GM04504 (cell line): ENCODE data around the gene CD79A.

ENCODE experiments used
- DNase-seq: peaks from one replicate; pipeline ENCODE4 v3.0.0-alpha.2; 2012; ENCODE audit warnings: low read depth

Gene CD79A

DNA sequence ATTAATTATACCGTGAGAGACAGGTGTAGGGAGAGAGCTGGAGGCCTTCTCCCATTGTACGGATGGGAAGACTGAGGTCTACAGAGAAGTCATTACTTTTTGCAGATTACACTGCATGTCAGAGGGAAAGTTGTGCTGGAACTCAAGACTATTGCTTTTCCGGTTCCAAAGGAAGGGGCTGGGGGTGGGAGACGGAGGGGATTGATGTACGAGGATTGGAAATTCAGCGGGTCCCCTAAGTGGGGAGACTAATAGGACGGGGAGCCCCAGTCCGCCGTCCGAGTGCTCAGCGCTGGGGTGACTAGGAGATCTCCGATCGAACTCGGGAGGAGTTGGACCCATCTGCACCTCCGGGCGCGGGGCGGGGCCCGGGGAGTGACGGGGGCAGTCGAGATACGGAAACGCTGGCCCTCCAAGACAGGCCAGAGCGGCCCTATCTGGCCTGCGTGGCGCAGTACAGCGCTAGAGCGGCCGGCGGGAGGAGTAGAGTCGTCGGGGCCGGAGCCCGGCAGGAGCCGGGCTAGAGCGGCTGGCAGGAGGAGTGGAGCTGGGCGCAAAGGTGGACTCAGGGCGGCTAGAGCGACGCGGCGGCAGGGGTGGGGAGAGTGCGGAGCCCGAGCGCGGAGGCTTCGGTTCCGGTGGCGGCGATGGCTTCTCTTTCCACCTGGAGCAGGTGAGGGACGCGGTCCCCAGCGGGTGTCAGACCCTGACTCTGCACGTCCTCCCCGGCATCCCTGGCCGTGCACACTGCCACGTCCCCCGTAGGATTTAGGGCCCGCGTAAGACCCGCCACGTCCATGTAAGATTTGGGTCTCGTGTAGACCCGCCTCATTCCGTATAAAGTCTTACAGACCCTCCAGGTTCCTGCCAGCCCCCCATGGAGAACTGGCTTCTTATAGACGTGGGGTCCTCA is 7.0 kb downstream of the CD79A start:
- DNase-seq, result peak; percentile 90

GRCh38 chr19:41886761-41887710 is 10.0 kb downstream of the CD79A start:
- DNase-seq, result no peak

- no peak for DNase-seq
Observed at GRCh38 chr19:41887711-41888382, 10.8 kb downstream of the CD79A start.

- DNase-seq, result no peak
Observed at GRCh38 chr19:41888926-41889325, 11.8 kb downstream of the CD79A start.

DNA sequence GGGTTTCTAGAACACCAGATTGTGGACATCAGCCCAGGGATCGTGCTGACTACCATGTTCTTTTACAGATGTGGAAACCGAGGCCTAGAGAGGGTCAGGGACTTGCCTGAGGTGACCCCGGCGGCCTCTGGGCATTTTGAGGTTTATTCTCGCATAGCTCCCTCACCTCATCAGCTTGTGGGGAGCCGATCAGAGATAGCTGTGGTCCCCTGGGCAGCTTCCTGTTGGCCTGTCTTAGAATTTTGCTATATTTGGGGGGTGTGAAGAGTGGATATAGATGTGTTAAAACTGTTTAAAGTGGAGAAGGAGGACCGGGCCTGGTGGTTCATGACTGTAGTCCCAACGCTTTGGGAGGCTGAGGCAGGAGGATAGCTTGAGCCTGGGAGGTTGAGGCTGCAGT is 12.8 kb downstream of the CD79A start:
- DNase-seq, result no peak

- DNase-seq, result no peak
Observed at GRCh38 chr19:41890936-41891335, 13.9 kb downstream of the CD79A start.

- DNase-seq, result no peak
Observed at GRCh38 chr19:41892173-41892902, 15.3 kb downstream of the CD79A start.

GRCh38 chr19:41893899-41894298 is 16.8 kb downstream of the CD79A start:
- DNase-seq, result no peak

DNA sequence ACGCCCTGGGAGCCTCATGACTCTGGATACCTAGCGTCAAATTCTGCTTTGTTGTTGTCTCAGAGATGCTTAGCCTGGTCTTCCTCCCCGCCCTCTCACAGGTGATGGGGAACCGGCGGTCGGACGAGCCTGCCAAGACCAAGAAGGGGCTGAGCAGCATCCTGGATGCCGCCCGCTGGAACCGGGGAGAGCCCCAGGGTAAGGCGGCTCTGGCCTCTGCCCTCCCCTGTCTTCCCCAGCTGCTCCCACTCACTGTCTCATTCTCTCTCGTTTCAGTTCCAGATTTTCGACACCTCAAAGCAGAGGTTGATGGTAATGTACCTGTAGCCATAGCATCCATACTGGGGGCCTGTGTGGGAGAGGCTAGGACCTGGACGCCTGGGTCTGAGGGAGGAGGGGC is 17.3 kb downstream of the CD79A start:
- no peak for DNase-seq

- no peak for DNase-seq
Observed at GRCh38 chr19:41895745-41896580, 18.9 kb downstream of the CD79A start.

DNA sequence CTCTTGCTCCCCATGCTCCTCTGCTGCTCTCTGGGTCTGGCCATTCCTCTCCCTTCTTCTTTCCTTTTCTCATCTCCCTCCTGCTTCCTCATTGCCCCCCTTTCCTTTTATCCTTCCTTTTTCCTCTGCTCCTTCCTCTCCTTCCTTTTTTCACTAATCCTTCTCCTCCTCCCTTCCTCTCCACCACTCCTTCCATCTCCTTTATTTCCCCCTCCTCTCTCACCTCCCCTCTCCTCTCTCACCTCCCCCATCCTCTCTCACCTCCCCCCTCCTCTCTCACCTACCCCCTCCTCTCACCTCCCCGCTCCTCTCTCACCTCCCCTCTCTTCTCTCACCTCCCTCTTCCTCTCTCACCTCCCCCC is 19.5 kb downstream of the CD79A start:
- DNase-seq, result no peak

DNA sequence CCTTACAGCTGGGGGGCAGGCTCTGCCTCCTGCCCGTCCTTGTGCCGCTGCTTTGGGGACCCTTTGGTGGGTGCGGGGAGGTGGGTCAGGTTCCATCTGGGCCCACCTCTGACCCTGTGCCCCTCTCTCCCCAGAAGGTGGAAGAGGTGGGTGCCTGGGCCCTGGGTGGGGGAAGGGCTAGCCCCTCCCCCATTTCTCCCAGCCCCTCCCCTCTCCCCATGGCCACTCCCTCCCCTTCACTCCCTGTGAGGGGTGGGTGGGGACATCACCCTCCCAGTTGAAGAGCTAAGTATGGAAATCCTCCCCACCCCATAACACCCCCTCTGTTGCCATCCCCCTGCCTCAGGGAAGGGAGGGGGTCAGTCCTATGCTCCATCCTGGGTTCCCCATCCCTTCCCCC is 20.1 kb downstream of the CD79A start:
- DNase-seq, result no peak

DNA sequence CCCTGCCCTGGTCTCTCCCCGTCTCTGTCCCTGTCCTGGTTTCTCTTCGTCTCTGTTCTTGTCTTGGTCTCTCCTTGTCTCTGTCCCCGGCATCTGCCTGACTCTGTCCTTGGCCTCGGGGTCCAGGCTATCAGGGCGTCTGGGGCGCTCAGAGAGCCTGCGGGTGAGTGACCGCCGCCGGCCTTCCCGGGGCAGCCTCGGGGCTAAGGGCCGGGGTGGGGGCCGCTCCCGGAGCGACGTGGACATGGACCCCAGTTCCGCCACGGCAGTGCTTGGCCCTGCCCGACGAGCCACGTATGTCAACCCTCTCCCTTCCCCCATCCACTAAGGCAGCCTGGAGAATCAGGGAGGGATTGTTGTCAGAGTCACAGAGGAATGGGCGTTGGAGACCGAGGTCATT is 20.7 kb downstream of the CD79A start:
- DNase-seq, result no peak

- DNase-seq, result no peak
Observed at GRCh38 chr19:41898235-41898634, 21.2 kb downstream of the CD79A start.

DNA sequence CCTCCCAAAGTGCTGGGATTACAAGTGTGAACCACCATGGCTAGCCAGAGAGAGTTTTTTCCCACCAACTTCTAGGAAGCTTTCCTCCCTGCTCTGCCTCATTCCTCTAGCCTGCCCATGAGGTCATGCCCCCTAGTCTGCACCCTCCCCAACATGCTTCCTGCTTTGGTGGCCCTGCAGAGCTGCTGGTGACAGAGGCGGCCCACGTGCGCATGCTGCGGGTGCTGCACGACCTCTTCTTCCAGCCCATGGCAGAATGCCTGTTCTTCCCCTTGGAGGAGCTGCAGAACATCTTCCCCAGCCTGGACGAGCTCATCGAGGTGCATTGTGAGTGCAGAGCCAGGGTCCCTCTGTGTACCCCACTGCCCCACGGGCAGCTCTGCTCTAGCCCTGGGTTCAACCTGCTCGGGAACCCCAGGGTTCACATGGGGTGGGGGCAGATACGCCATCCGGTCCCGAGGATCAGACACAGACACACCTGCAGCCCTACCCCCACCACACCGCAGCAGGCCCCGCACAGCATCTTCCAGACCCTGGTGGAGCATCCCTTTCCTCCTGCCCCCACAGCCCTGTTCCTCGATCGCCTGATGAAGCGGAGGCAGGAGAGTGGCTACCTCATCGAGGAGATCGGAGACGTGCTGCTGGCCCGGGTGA is 24.8 kb downstream of the CD79A start:
- no peak for DNase-seq

GRCh38 chr19:41902594-41902993 is 25.5 kb downstream of the CD79A start:
- no peak for DNase-seq

DNA sequence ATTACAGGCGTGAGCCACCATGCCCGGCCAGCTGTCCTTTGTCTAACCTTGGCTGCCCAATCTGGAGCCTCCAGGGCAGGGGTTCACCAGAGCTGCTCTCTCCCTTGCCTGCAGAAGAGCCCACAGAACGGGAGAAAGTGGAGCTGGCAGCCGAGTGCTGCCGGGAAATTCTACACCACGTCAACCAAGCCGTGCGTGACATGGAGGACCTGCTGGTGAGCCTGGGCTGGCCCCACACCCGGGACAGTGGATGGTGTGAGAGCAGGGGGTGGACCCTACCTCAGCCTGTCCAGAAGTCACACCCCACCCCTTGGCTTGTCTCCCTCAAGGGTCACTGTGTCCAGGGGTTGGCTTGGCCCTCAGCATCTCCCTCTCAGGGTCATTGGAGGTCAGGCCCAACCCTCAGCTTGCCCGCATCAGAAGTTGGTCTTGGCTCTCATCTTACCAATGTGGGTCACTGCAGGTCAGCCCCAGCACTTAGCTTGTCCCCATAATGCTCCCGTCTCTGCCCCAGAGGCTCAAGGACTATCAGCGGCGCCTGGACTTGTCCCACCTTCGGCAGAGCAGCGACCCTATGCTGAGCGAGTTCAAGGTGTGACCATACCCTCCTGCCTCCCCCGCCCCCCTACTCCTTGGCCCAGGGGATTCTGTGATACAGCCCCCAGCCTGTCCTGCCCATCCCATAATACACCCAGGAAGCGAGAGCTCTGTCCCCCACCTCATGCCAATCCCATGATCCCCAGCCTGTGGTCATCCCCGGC is 26.3 kb downstream of the CD79A start:
- DNase-seq, result no peak

GRCh38 chr19:41904118-41904870 is 27.2 kb downstream of the CD79A start:
- no peak for DNase-seq
